ENCODE measurements around the gene TMEM132A.
A peak's percentile ranks its signal among the peaks of the same experiment; 100 is the strongest.

Gene TMEM132A

DNA sequence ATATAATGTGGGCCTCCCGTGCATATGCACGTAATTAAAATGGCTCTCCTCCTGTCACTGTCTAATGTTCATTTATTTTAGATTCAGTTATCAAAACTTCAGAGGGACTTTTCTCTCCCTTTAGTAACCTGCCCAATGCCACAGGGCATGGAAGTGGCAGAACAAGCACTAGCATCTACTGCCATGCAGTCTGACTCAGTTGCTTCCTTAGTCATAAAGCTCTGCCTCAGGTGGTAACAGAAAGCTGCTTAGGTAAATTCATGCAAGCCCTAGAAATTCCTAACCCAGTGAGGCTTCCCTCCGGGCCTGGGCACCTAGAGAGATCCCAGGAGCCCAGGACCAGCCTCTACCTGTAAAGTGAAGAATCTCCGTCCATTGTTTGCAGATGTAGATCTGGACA is 26.8 kb upstream of the TMEM132A start:
- no peak overlapping the region for H3K4me3 ChIP-seq (ENCODE audit: low read depth, low read length)
- in situ Hi-C loops (cut with HindIII; ENCODE audit: low sequenced_read_pairs) = no loop called here
- no peak for DNase-seq (ENCODE audit: low read depth, low spot score)
- TF ChIP-seq, protein P1, sequence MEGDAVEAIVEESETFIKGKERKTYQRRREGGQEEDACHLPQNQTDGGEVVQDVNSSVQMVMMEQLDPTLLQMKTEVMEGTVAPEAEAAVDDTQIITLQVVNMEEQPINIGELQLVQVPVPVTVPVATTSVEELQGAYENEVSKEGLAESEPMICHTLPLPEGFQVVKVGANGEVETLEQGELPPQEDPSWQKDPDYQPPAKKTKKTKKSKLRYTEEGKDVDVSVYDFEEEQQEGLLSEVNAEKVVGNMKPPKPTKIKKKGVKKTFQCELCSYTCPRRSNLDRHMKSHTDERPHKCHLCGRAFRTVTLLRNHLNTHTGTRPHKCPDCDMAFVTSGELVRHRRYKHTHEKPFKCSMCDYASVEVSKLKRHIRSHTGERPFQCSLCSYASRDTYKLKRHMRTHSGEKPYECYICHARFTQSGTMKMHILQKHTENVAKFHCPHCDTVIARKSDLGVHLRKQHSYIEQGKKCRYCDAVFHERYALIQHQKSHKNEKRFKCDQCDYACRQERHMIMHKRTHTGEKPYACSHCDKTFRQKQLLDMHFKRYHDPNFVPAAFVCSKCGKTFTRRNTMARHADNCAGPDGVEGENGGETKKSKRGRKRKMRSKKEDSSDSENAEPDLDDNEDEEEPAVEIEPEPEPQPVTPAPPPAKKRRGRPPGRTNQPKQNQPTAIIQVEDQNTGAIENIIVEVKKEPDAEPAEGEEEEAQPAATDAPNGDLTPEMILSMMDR (IDR thresholded peaks at IDR 0.05; ENCODE audit: low read depth, low read length) = no peak

DNA sequence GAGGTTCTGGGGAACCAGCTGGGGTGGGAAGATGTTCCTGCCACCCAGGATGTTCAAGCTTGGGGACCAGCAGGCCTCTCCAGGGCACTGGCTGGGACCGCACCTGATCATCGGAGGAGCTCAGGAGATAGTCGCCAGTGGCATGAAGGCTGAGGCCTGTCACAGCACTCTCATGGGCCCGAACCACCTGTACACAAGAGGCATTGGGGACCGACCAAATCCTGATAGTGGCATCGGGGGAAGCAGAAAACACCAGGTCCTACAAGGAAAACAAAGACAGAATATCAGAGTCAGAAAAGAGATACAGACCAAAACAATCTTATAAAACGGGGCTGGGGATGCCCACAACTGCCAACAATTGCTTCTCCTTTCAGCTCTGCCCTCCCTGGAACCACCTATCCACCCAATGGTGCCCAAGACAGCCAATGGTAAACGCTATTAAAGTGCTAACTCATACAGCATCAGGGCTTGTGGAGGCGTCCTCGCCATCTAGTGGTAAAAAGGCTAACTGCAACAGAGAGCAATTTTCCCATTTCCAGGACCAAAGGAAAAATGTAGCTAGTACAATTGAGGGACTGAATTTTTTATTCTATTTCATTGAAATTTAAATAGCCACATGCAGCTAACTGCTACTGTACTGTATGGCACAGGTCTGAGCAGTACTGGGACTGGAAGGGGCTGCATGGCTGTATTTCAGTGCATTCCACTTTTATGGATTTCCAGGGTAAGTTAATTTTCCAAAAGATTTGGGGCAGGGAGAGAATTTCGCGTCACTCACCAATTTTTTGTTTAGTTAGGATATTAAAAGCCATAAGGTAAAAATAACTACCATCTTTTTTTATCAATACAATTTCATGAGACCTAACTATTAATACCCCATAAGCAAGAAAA is 25.0 kb upstream of the TMEM132A start:
- TF ChIP-seq, protein P1 (IDR thresholded peaks at IDR 0.05; ENCODE audit: low read depth, low read length) = peak; percentile 97
- no peak overlapping the region for H3K4me3 ChIP-seq (ENCODE audit: low read depth, low read length)
- DNase-seq (ENCODE audit: low read depth, low spot score) = peak; percentile 71
- in situ Hi-C loops (cut with HindIII; ENCODE audit: low sequenced_read_pairs) = no loop called here

DNA sequence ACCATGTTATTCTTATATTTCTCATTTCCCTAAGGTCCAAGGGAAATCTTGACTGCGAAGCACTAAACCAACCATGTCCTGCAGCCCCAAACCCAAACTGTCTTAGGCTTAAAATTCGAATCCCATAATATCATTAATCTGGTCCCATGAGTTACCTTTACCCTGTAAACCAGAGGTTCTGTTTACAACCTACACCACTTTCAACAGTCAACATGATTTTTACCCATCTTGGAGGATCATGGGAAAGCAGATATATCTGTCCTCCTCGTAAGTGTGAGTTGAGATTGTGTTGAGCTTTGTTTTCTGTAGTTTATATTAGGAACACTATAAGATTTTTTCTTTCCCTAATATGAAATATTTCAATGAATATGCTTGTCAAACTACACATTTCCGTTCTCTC is 24.3 kb upstream of the TMEM132A start:
- no peak for DNase-seq (ENCODE audit: low read depth, low spot score)
- TF ChIP-seq, protein P1 (IDR thresholded peaks at IDR 0.05; ENCODE audit: low read depth, low read length) = no peak
- H3K4me3 ChIP-seq (ENCODE audit: low read depth, low read length) = no peak overlapping the region
- in situ Hi-C loops (cut with HindIII; ENCODE audit: low sequenced_read_pairs) = no loop called here

- in situ Hi-C loops (cut with HindIII; ENCODE audit: low sequenced_read_pairs) = no loop called here
- TF ChIP-seq, protein P1 (IDR thresholded peaks at IDR 0.05; ENCODE audit: low read depth, low read length) = no peak
Measured at GRCh38 chr11:60900673-60901404, 23.4 kb upstream of the TMEM132A start.

DNA sequence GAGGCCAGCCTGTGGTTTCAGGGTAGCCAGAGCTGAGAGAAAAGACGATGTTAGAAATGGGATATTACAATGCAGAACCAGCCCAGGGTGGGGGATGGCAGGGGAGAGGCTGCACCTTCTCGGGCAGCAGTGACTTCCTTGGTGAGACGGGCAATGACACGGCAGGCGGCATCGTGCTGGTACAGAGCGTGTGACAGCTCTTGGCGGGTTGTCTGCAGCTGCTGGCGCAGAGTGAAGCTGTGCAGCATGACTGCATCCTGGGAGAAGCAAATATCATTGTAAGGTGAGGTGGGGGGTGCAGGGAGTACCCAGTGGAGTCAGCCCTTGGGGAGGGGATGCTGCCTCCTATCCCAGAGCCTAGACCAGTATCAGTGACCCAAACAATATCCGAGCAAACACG is 21.6 kb upstream of the TMEM132A start:
- in situ Hi-C loops (cut with HindIII; ENCODE audit: low sequenced_read_pairs) = no loop called here
- H3K4me3 ChIP-seq (ENCODE audit: low read depth, low read length) = no peak overlapping the region
- DNase-seq (ENCODE audit: low read depth, low spot score) = no peak
- TF ChIP-seq, protein P1 (IDR thresholded peaks at IDR 0.05; ENCODE audit: low read depth, low read length) = no peak

More at GRCh38 chr11:60900673-60901404, 23.4 kb upstream of the TMEM132A start:
- no peak for DNase-seq (ENCODE audit: low read depth, low spot score)
- no peak overlapping the region for H3K4me3 ChIP-seq (ENCODE audit: low read depth, low read length)

DNA sequence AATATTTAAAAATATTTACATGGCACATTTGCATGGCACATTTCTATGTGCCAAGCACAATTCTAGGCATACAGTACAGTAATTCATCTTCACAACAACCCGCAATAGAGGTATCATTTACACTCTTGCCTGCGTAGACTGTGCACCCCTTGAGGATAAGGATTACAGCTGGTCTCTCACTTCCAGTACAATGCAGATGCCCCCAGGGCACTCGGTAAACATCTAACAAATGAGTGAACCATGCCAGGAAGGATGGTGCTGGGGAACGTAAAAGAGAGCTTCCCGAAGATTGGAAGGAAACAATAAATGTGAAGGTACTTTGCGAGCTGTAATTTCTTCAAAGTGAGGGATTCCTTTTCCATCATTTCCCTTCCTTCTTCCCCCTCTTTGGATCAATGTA is 19.2 kb upstream of the TMEM132A start:
- peak overlapping the region; percentile 72 for H3K4me3 ChIP-seq (ENCODE audit: low read depth, low read length)
- in situ Hi-C loops (cut with HindIII; ENCODE audit: low sequenced_read_pairs) = no loop called here
- DNase-seq (ENCODE audit: low read depth, low spot score) = no peak
- TF ChIP-seq, protein P1 (IDR thresholded peaks at IDR 0.05; ENCODE audit: low read depth, low read length) = no peak

Measured in astrocyte of the spinal cord (primary cell).